ENCODE measurements around the gene CARS2. TPM values are rescaled to one million over a fixed set of nuclear protein-coding genes. Genes with fewer than 3 reads are reported as not detected.

CARS2 gene
- total RNA-seq (2021; ENCODE audit: unreplicated experiment), result 52.9 TPM
- 26.7 and 36.1 TPM in 2 replicates for polyA plus RNA-seq (2012)
- Bru-seq, nascent RNA, result percentile 85 among the genes with signal in this experiment
- percentile 71 among the genes with signal in this experiment for BruChase-seq, experiment 1, labeled RNA remaining after a 6-hour chase
- percentile 80 among the genes with signal in this experiment for BruChase-seq, experiment 2, labeled RNA remaining after a 2-hour chase
- long read RNA-seq, transcript CARS2-201 (15 exons, 1,879 nt), result major isoform, 36 of 82 reads
- long read RNA-seq, transcript CARS2-224 (2 exons, 3,516 nt), result minor isoform, 7 of 82 reads
- long read RNA-seq, partial matches to known transcripts, result 13 of 82 reads
- long read RNA-seq, other reads (novel, unspliced or antisense), result 24 of 82 reads

GRCh38 chr13:110705826-110706569 is at the start of gene CARS2:
TSS of gene CARS2 (minus strand) at chr13:110706116. CDS start at chr13:110706093, 23 bp downstream.
- intact Hi-C loops (cut with micrococcal nuclease), result loop anchor here (2.0 to 5.0 kb wide), 2 partner anchors 89 to 165 kb away; partner anchors contain the start of gene NAXD
- ATAC-seq, result peak; percentile 92
- peaks cover 17 to 37% of the 10 kb centered on the region in 2 experiments for H3K4me1 ChIP-seq (ENCODE audit: control insufficient read depth in 1 of 2, insufficient read depth in 2 of 2, low read length in 2 of 2)

More at GRCh38 chr13:110705826-110706569, at the start of gene CARS2:
- H3K4me2 ChIP-seq (ENCODE audit: low read length), result peak within 1 kb of the TSS; percentile 99
- H3K4me3 ChIP-seq (replicated peaks in 1 of 2; ENCODE audit: low read depth in 1 of 2, low read length in 2 of 2), result peak within 1 kb of the TSS; percentile 83 to 84
- H4K20me1 ChIP-seq (ENCODE audit: insufficient read depth), result peaks cover 4% of the 10 kb centered on the region; the same call in 1 of the 2 replicates
- ChIA-PET RAD21 (ENCODE audit: low non-redundant PET in 1 of 2, low total read pairs in 2 of 2, uncharacterized antibody in 2 of 2, unreplicated experiment in 2 of 2) (interaction anchor here (0.5 to 1.0 kb wide), 3 partner anchors 9 to 431 kb away, joined by 3 read pairs; no protein-coding TSS in a partner anchor), POLR2A (interaction anchor here (3.7 kb wide), 1 partner anchor 10 kb away, joined by 40 read pairs; no protein-coding TSS in a partner anchor), CTCF (no interaction called here)
- H3K9me2 ChIP-seq (ENCODE audit: insufficient read depth), result no peaks in the 10 kb centered on the region
- peak within 1 kb of the TSS; percentile 96 for H3K9ac ChIP-seq (ENCODE audit: low read length)
- no TSS peak for BruUV-seq (replicated peaks)
- no peaks in the 10 kb centered on the region for H3K27me3 ChIP-seq (ENCODE audit: insufficient read depth, low read length)
- H2AFZ ChIP-seq (ENCODE audit: low read depth, low read length, poor library complexity, severe bottlenecking), result no peak within 1 kb of the TSS
- DNase-seq (ENCODE audit: low read depth, low spot score), result peak; percentile 94
- H3K27ac ChIP-seq (ENCODE audit: low read depth, low read length), result peak within 1 kb of the TSS; percentile 78
- peaks cover 46% of the 10 kb centered on the region for H3K79me2 ChIP-seq (ENCODE audit: insufficient read depth, low read length)
- peak; percentile 98 for TF ChIP-seq ZFX (IDR thresholded peaks at IDR 0.05)
- peak; percentile 41 for TF ChIP-seq YY1 (IDR thresholded peaks at IDR 0.05; ENCODE audit: extremely low read depth, insufficient replicate concordance, low read depth, low read length)
- TF ChIP-seq TCF7L2 (IDR thresholded peaks at IDR 0.05; ENCODE audit: borderline replicate concordance, extremely low read depth, insufficient read depth, insufficient read length), result peak; percentile 41
- peak; percentile 72; the same call in 1 of the 2 replicates for TF ChIP-seq POLR2AphosphoS5 (IDR thresholded peaks at IDR 0.05; ENCODE audit: low read depth, low read length)
- TF ChIP-seq CTCF (IDR thresholded peaks at IDR 0.05 in 2 of 3, conservative IDR thresholded peaks at IDR 0.05 in 1 of 3; ENCODE audit: borderline replicate concordance in 1 of 3, insufficient read depth in 1 of 3, low read depth in 2 of 3, low read length in 2 of 3), result no peak
- H3K9me3 ChIP-seq (ENCODE audit: control insufficient read depth in 1 of 2, insufficient read depth in 1 of 2, low read depth in 1 of 2, low read length in 2 of 2), result no peaks in the 10 kb centered on the region
- H3K36me3 ChIP-seq (ENCODE audit: control insufficient read depth in 1 of 2, insufficient read depth in 2 of 2, low read length in 2 of 2), result peaks cover 11 to 15% of the 10 kb centered on the region in 2 experiments; a peak in 3 of 4 replicates

Data from HCT116 (cell line).